ENCODE results near the gene CLP1. TPM values are rescaled to one million over a fixed set of nuclear protein-coding genes. Genes with fewer than 3 reads are reported as not detected.
A peak's percentile ranks its signal among the peaks of the same experiment; 100 is the strongest.

CLP1 gene
- total RNA-seq (2014; rRNA removed; shearing (Covaris generic)) = 27.2 and 29.0 TPM in 2 replicates

DNA sequence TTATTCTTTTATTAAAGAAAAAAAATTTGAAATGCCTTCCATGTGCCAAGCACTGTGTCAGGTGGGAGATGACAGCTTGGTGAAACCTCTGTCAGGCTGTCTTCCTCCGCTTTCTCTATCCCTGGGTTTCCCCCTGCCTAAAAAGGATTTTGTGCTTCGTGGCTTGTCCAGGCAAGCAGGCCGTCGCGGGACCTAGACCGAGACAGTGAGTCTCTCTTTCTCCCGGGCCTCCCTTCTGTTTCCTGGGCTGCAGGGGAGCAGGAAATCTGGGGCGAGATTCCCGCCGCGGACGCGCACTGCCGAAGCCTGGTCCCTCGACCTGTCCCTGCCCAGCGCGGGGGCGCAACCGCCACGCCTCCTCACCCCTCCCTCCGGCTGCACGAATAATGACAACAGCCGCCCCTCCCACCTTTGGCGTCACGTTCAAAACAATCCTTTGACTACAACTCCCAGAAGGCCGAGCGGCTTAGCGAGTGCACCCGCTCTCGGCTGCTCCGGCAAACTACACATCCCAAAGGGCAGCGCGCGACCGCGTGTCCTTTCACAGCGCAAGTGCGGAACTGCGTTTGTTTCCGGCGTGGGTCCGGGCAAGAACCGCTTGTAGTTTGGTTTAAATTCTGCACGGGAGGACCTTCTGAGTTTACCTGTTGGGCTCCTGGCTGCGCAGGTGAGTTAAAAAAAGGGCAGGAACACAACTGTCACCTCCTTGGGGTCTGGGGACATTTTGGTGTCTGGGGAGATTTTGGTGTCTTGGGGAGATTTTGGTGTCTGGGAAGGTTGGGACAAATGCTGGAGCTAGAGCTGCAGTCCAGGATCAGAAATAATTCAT lies at the start of gene CLP1:
CLP1 (plus strand) TSS at position 569 of the 829 bp plus-strand sequence. CDS start 1,715 bp downstream, outside the sequence.
- DNase-seq (ENCODE audit: low read depth) = peak; percentile 98

DNA sequence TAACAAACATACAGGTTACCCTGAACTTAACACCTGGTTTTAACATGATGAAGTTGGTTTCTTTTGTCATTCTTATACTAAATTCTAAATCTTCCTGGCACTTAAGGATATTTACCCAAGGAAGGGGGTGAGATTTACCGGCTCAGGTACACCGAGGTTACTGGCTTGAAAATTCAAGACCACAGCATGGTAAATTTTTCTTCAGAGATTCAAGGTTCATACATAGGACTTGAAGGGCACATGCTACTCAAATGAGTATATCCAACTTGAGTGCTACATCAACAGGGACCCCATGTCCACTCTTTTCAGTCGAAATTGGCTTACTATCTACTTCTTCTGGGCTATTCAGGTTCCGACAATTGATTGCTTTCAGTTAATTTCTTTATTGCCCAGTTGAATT lies 47.4 kb upstream of the CLP1 start:
- DNase-seq (ENCODE audit: low read depth) = no peak

DNA sequence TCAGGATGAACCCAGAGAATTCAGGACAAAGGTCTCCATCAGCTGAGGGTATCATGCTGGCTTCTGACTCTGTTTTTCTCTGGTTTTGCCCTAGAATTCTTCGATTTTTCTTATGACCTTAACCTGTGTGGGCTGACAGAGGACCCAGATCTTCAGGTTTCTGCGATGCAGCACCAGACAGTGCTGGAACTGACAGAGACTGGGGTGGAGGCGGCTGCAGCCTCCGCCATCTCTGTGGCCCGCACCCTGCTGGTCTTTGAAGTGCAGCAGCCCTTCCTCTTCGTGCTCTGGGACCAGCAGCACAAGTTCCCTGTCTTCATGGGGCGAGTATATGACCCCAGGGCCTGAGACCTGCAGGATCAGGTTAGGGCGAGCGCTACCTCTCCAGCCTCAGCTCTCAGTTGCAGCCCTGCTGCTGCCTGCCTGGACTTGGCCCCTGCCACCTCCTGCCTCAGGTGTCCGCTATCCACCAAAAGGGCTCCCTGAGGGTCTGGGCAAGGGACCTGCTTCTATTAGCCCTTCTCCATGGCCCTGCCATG lies 43.3 kb upstream of the CLP1 start:
- no peak for DNase-seq (ENCODE audit: low read depth)

DNA sequence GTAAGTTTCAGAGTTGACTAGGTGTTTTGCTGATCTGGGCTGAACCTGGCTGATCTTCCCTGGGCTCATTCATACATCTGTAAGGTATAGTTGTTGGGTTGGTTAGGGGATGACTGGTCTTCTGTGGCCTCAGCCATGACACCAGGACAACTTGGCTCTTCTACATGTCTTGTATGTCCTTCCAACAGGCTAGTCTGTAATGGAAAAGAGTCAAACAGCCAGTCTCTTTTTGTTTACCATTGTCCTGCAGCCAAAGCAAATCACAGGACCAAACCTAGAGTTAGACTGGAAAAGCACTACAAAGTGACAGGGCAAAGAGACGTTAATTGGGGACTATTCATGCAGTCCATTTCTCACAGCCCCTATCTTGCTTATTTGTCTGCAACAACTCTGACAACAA lies 42.3 kb upstream of the CLP1 start:
- no peak for DNase-seq (ENCODE audit: low read depth)

DNA sequence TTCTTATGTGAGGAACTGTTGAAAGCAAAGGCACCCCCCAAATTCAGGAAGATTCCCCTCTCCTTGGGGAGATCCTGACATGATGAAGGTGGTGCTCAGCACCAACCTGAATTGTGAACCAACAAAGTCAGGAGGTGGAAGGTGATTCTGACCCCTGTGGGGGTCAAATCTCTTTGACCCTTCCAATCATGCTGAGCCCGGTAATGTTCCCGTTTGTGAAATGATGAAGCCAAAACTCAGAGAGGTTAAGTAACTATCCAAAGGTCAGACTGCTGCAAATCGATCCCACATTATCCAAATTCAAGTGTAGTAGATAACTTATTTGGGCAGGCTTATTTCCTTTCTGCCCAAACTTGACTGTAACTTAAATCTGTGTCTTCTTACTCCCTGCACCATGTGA lies 41.0 kb upstream of the CLP1 start:
- DNase-seq (ENCODE audit: low read depth) = no peak

DNA sequence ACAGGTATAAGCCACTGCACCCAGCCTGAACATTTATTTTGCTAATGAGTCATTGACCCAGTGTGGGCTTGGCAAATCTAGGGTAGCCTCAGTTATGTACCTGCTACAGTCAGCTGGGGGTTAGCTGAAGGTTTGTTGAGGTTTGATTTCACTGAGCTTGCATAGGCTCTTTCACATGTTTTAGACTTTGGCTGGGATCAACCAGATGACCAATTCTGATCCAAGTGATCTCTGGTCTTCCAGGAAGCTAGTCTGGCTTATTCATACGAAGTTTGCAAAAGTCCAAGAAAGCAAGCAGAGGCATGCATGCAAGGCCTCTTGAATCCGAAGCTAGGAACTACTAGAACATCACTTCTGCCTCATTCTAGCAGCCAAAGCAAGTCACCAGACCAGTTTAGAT lies 39.1 kb upstream of the CLP1 start:
- DNase-seq (ENCODE audit: low read depth) = no peak

DNA sequence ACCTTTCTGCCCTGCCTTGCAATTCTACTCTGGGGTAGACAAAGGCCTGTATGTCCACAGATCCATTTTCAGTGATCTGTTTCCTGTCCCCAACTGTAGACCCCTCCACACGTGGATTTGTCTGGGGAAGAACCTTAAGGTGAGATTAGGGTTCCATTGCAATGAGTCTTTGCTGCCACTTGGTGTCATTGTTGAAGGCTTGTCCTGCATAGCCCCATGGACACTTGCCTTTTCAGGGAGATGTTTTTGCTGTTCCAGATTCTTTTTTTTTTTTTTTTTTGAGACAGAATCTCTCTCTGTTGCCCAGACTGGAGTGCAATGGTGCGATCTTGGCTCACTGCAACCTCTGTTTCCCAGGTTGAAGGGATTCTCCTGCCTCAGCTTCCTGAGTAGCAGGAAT lies 38.2 kb upstream of the CLP1 start:
- DNase-seq (ENCODE audit: low read depth) = no peak

DNA sequence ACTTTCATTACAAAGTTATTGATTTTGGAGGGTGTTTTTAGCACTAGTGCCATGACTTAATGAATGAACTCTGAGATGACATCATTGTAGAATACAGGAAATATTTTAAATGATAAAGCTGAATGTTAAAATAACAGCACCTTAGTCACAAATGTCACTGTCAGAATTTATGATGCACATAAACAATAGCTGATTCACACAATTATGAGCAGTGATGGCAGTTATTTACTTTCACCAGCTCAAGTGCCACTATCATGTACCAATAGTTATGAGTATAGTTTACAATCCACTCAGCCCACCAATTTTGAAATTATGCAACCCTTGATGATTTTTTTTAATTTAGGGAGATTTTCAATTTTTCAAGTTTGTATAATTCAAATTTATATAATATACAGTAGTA lies 37.1 kb upstream of the CLP1 start:
- no peak for DNase-seq (ENCODE audit: low read depth)

DNA sequence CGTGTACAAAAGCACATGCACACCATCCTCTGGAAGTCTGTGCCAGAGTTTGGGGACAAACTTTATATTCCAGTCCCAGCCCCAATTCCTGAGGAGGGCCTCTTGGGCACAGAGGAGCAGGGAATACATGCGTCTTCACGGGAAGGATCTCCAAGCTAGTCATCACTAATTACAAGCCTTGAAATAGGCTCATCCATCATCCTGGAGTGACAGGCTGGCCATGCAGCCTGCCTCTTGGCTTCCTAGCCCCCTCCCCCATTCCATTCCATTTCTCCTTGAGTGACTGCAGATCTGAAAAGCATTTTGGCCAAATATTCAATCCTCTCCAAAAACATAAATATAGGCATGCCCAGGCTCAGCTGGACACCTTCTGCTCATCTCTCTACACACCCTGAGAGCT lies 35.3 kb upstream of the CLP1 start:
- no peak for DNase-seq (ENCODE audit: low read depth)

DNA sequence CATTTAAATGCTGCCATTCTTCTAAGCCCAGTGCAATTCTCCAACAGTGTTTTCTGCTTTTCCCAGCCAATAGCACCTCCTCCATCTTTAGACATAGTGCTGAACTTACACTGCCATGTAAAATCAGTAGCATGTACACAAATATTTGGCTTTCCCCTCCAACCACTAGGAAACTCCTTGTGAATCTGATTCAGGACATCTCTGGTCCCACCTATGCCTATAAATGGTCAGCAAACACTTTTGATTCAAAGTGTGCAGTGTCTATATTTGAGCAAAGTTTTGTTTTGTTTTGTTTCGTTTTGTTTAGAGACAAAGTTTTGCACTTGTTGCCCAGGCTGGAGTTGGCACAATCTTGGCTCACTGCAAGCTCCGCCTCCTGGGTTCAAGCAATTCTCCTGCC lies 32.7 kb upstream of the CLP1 start:
- no peak for DNase-seq (ENCODE audit: low read depth)

DNA sequence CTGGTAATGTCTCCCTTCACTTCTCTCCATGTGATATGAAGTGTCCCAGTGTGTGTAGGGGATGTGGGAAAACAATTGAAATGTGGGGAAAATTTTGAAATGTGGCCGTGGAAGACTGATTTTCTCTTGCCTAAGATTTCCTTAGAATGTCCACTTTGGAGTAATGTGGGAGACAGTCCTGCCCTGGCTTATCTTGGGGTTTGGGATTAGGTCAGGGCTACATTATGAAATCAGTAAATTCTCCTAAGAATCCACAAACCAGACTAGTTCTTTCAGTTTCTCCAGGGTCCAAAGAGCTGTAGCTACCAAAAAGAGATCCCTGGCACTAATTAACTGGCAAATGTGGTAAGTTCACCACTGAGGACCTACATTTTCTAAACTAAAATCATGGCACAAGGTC lies 30.7 kb upstream of the CLP1 start:
- no peak for DNase-seq (ENCODE audit: low read depth)

DNA sequence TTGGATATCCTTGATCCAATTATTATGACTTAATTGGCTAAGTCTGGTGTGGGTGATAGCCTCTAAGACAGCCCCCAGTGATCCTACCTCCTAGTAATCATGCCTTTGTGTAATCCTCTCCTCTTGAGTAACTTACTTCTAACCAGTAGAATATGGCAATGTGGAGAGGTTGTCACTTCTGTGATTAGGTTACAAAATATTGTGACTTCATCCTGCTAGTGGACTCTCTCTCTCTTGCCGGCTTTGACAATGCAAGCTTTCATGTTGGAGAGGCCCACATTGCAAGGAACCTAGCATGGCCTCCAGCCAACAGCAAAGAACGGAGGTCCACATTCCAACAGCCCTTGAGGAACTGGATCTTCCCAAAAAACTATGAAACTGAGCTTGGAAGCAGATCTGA lies 27.4 kb upstream of the CLP1 start:
- no peak for DNase-seq (ENCODE audit: low read depth)

DNA sequence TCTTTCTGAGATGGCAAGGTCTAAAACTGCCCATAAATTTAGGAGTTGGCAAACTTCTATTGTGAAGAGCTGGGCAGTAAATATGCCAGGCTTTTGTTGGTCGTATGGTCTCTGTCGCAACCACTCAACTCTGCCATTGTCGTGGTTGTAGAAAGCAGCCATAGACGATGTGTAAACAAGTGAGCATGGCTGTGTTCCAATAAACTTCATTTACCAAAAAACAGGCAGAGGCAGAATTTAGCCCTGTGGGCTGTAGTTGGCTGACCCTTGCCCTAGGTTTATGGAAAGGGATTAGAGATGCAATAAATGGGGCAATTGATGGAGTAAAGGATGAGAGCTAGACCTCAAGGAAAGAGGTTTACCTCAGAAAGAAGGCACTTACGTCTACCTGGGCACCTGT lies 25.4 kb upstream of the CLP1 start:
- no peak for DNase-seq (ENCODE audit: low read depth)

DNA sequence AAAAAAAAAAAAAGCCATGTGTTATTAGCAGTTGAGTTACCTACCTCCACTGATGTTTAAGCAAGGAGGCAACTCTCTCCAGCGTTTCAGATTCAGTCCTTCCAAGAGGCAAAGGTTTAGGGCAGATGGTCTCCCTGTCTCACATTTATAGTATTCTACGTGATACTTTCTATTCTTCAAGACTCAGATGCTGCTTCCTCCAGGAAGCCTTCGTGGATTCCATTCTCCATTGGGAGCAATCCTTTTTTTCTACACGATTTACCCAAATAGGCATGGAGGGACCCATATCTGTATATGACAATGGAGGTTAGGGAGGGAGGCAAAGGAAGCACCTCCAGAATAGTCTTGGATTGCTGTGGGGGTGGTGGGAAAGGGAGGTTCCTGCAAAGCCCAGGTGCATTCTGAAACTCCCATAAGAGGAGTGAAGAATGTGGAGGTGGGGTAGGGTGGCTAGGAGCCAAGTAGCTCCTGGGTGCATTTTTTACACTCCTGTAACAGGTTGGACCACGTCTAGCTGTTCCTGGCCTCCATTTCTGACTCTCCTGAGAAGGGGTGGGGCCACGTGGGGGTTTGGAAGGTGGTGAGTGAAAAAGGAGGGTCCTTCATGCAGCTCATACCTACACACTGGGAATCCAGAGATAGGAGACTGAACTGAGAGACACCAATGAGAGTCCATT lies 24.0 kb upstream of the CLP1 start:
- DNase-seq (ENCODE audit: low read depth) = no peak

DNA sequence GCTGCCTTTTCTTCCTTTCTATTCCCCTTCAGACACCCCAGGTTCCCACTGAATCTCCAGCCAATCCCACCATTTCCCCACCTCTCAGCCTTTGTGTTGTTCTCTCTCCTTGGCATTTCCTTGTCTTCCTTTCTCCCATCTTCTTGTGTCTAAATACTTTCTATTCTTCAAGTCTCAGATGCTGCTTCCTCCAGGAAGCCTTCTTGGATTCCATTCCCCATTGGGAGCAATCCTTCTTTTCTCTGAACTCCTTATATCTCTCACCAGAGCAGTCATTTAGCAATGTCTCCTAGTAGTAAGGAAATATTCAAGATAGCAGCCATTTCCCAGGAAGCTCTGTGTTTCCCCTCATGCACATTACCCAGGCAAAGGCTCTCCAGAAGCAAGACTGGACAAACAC lies 23.3 kb upstream of the CLP1 start:
- no peak for DNase-seq (ENCODE audit: low read depth)

DNA sequence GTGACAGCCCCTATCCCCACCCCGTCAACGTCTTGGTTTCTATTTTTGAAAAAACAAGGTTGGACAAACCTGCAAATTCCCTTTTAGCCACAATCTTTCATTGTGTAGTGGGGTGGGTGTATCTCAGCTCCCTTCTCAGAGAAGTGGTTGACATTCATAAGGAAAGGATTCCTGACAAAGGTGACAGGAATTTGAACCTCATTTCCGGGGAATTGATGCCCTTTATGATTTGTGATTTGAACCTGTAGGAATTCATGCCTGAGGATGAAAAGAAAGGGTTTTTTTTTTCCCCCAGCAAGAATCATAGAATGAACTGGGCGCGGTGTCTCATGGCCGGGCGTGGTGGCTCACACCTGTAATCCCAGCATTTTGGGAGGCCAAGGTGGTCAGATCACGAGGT lies 22.3 kb upstream of the CLP1 start:
- DNase-seq (ENCODE audit: low read depth) = no peak

DNA sequence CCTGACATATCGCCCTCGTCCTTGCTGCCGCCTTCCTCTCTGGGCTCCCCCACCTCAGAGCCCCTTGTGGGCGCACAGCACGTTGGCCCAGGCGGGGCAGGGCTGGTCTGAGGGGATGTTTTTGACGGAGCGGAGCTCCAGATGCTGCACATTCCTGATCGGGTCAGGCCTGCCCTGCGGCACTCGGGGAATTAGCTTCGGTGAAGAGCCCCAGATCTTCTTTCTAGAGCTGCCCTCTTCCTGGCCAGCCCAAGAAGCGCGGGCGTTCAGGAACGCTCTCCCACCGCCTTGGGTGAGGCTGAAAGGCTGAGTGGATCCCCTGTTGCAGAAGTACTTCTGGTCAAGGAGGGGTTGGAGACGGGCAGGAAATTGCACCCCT lies 19.9 kb upstream of the CLP1 start:
- DNase-seq (ENCODE audit: low read depth) = peak; percentile 82

DNA sequence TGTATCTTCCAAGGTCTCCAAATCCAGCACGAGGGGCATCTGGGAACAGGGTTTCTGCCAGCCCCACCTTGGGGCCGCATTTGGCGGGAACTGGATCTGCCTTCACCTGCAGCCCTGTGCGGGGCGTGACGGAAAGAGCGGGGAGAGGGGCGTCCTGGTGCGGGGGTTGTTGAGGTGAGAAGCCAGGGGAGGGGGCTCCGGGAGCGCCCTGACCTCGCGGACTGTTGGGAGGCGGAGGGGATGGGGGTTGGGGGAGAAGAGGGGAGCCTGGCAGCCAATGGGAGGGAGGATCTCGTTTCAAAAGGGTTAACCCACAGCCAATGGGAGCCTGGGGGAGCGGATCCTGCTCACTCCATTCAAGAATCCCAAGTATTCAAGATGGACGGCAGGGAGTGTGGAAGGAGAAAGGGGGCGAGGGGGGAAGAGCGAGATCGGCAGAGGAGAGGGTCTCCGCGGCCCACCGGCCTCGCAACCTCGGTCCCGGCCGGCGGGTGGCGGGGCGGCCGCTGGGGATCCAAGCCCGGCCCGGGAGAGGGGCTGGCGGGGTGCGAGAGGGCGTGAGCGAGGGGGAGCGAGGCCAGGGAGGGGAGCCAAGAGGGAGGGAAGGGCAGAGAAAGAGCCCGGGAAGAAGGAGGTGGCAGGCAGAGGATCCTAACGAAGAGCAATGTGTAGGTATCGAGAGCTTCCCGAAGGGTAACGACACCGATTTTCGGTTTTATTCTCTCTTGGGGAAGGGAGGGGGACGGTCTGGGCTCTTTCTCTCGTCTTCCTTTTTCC lies 19.4 kb upstream of the CLP1 start:
- DNase-seq (ENCODE audit: low read depth) = peak; percentile 85

DNA sequence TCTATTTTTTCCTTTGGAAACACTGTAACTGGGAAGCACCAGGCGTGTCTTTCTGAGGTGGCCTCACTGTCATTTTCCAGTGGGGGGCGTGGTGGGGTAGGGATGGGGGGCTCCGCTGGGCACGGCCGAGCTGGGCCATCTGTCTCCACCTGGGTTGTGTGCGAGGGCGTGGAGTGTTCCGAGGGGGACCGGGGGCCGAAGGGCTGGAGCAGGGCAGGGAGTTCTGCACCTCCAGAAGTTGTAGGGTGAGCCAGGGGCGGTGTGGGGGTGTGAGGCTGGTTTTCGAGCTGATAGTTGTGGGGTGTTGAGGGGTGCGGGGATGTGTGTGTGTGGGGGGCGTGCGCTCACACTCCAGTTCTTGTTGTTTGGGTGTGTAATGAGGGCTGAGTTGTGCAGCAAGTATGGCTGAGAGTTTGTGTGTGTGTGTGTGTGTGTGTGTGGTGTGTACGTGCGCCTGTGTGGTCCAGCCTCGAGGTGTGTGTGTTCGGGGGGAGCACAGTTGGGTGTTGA lies 18.7 kb upstream of the CLP1 start:
- DNase-seq (ENCODE audit: low read depth) = no peak

DNA sequence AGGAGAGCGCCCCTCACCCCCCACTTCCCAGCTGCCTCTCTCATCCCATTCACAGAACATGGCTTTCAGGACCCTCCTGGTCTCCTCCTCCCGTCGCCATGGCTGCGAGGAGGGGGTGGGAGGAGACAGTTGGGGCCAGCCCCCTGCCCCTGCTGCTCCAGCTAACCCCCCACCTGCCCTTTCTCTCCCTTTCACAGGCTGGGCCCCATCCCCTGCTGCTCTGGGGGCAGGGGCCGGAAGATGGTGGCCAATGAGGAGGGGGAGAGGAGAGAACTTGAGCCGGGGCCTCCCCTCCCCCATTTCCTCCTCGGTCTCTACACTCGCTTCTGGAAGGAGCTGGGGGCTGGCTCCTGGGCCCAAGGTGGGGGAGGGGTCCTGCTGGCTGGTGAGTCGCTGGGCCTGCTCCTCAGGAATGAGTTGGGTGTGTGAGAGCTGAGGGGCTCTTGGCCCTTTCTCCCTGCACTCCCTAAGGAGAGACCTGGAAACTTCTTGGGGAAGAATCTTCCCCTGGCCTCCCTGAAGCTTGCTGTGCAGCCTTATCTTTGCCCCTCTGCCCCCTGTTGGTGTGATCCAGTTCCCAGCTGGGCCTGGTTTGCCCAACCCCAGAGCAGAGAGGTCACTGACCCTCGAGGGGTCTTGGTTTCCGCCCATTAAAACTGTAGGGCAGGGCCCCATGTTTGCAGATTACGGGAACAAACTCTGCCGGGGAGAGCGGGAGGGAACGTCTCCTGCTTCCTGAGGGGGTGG lies 18.1 kb upstream of the CLP1 start:
- DNase-seq (ENCODE audit: low read depth) = no peak

DNA sequence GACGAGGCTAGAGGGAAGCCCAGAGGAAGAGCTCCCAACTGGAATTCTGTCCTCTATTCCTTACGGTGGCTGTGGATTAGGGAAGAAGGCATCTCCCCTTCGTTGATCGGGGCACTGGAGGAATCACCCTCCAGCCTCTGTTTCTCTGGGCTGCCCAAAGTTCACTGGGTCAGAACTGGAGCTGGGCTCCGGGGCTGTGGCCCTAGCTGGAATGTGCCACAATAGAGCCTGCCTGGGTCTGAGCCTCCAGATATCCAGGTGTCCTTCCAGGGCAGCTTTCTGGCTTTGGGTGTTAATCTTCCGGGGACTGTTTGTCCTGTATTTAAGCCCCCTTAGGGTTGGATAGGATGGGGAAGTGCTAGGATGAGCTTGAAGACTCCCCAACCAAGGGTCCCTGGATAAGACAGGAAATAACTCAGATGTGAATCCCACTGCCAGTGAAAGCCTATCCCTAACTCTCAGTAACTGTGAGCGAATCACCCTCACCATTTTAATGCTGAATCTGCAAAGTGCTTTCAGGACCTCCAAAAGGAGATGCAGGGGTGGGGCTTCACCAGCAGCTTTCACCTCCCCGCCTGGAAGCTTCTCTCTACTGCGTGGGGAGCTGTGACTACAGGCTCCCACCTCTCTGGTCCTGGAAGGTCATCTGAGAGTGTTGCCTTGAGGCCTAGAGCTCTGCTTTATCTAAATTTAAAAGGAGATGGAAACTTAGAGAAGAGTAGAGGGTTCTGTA lies 17.3 kb upstream of the CLP1 start:
- DNase-seq (ENCODE audit: low read depth) = no peak
